Epithelial cell of esophagus (primary cell): ENCODE data around the gene BFSP1.
A peak's percentile ranks its signal among the peaks of the same experiment; 100 is the strongest.

ENCODE experiments used
- DNase-seq: peaks from one replicate; pipeline ENCODE4 v3.0.0; 2010; ENCODE audit warnings: low read depth
- H3K4me3 ChIP-seq: 2 replicates; pipeline ENCODE4 v1.5.1; 2011; ENCODE audit warnings: mild to moderate bottlenecking, low read length, control low read depth
- CTCF ChIP-seq: IDR thresholded peaks from 2 replicates; pipeline ENCODE4 v1.5.1; 2011; ENCODE audit warnings: low read depth, mild to moderate bottlenecking, low read length, control low read depth, inconsistent platforms; ENCODE audit not compliant: insufficient read depth; ENCODE audit errors: missing control alignments

The BFSP1 gene

DNA sequence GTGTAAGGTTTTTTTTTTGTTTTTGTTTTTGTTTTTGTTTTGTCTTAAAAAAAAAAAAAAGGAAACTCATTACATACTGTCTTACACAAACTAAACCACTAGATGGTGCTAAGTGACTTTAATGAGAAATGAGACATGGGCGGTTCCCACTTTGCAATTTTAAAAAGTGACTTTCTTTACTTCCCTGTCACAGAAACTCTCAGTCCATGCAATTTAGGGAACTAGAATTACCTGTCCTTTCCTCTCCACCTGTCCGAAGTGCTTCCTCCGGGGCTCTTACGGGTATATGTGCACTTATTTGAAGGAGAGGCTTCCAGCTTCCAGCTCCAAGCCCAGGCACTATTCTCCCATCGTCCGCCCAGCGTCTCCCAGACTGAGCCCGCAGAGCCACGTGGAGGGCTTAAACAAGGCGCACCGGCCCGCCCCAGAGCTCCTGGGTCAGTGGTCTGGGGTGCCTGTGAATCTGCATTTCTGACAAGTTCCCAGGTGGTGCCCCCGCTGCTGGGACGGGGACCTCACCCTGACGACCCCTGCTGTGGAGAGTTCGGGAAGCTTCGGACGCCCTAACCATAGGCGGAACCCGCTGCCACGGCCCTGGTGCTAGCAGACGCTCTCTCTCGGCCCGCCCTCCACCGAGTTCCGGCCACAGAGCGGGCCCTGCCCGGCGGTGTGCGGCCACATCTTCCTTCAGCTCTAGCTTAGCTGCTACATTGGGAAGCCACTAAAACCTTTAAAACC is 26.1 kb downstream of the BFSP1 start:
- H3K4me3 ChIP-seq: peak overlapping the region; percentile 22
- peak; percentile 54 for TF ChIP-seq CTCF
- peak; percentile 71 for DNase-seq

DNA sequence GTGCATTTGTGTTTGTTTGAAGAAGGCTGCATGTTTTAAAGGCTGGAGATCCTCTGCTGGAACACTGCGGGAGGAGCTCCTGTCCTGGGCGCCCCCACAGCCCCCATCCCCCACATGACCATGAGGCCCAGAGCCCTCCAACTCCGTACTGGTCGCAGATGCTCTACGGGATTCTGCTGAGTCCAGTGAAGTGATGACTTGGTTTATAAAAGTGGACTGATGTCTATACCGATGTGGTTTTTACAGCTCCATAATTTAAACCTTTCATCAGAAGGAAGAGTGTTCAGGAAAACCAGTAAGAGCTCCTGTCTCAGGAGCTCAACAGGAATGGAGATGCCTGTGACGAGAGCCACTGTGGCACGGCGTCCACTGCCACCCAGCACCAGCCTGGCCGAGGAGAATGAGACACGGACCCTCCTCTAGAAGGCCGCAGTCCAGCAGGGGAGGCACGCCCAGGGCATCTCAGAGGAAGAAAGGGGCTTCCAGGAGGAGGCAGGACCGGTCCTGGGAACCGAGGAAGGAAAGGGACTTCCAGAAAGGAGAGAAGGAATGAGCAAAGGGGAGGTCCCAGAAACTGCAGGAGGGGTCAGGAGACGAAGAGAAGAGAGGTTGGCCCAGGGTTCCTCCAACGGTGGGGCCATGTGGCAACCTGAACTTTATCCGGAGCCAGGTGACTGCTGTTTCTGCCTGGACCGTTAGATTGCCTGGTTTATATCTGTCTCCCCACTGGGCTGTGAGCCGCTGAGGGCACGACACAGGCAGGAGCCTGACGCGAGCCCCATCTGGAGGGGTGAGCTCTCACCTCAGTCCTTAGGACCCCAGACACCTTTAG is 26.9 kb downstream of the BFSP1 start:
- no peak for DNase-seq
- TF ChIP-seq CTCF: no peak
- H3K4me3 ChIP-seq: no peak overlapping the region

DNA sequence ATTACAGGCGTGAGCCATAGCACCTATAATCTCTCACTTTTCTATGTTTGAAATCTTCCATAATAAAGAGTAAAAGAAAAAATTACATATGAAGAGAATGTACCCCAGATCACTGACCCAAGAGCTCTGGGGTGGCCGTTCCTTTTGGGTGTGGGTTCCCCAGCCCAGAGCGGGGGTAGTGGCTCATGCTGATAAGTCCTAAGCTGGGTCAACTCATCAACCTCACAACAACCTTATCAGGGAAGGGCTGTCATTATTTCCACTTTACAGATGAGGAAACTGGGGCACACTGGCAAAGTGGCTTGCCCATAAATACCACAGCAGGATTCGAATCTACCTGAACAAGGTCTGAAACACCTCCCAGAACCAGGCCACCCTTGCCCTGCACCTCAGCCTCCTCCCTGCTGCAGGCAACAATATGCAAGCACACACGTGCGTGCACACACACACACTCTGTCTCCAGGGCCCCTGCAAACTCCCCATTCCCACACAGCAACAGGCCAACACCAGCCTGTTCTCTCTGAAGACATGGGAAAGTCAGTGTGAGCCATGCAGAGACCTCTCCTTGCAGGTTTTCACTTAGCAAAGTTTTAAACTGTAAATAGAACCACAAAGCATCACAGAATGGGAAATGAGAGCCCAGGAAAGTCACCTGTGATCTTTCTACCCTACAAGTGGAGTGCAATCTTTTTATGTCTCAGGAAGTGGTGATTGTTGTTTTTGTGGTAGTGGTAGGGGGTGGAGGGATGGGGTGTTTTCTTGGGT is 27.7 kb downstream of the BFSP1 start:
- no peak for TF ChIP-seq CTCF
- H3K4me3 ChIP-seq: no peak overlapping the region
- DNase-seq: no peak

DNA sequence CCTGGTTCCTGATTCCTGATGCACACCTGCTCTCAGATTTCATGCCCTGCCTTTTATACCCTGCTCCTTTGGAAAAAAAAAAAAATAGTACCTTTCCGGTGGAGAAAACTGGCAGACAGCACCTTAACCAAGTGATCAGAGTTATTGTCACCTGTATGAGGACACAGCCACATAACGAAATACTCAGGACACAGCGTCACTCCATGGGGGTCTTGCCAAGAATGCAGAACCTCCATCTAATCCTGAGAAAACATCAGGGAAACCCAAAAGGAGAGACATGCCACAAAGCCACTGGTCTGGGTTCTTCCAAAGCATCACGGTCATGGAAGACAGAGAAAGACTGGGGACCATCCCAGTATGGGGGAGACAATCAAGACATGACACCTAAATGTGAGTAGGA is 29.1 kb downstream of the BFSP1 start:
- DNase-seq: no peak
- no peak overlapping the region for H3K4me3 ChIP-seq
- TF ChIP-seq CTCF: no peak

- no peak for TF ChIP-seq CTCF
- DNase-seq: no peak
- H3K4me3 ChIP-seq: no peak overlapping the region
These were observed 29.5 kb downstream of the BFSP1 start for GRCh38 chr20:17501701-17502100.

- no peak for TF ChIP-seq CTCF
- no peak overlapping the region for H3K4me3 ChIP-seq
- DNase-seq: peak; percentile 19
These were observed 30.4 kb downstream of the BFSP1 start for GRCh38 chr20:17500826-17501225.
